Body of pancreas (tissue), 4 donors: ENCODE results near the gene WASF3. TPM values are rescaled to one million over a fixed set of nuclear protein-coding genes. Genes with fewer than 3 reads are reported as not detected.

Source experiments
- ATAC-seq: fragments of 150-250 bp; one replicate; pipeline ENCODE4 v1.9.1; 2016
- DNase-seq, 4 donors: peaks; one replicate each; pipeline ENCODE4 v3.0.0-alpha.2; 2019
- H3K27ac ChIP-seq, 4 donors: fragments of 200-600 bp; sonication (generic); 1 replicate in 3 of 4; 2 replicates in 1 of 4; pipeline versions ENCODE4 v1.5.1 to v1.6.1; 2016 to 2019; ENCODE audit warnings: mild to moderate bottlenecking in 1 of 4, mixed read lengths in 1 of 4, moderate library complexity in 1 of 4
- H3K27me3 ChIP-seq, 2 donors: fragments of 200-600 bp; sonication (generic); one replicate each; pipeline ENCODE4 v1.6.0; 2016; ENCODE audit warnings: mild to moderate bottlenecking in 1 of 2
- H3K36me3 ChIP-seq, 2 donors: fragments of 200-600 bp; sonication (generic); replicated peaks in 1 of 2; 2 replicates each; pipeline ENCODE4 v1.5.1; 2016; ENCODE audit warnings: low read depth in 2 of 2; ENCODE audit not compliant: insufficient read depth in 1 of 2
- H3K4me1 ChIP-seq: fragments of 200-600 bp; sonication (generic); one replicate; pipeline ENCODE4 v1.6.0; 2016
- H3K4me3 ChIP-seq, 2 donors: fragments of 200-600 bp; sonication (generic); 1 replicate in 1 of 2; 2 replicates in 1 of 2; pipeline ENCODE4 v1.5.1; 2016 to 2019
- H3K9me3 ChIP-seq, 3 donors: fragments of 200-600 bp; sonication (generic); 1 replicate in 2 of 3; 2 replicates in 1 of 3; pipeline ENCODE4 v1.5.1; 2016
- CTCF ChIP-seq, 7 experiments: fragments of 450-650 bp in 4 of 7; fragments of 200-600 bp in 3 of 7; sonication (generic) in 3 of 7; IDR thresholded peaks; one replicate each; pipeline ENCODE4 v1.5.1; 2016 to 2019; ENCODE audit warnings: antibody characterized with exemption in 7 of 7
- POLR2A ChIP-seq, 3 donors: fragments of 450-650 bp; IDR thresholded peaks; one replicate each; pipeline ENCODE4 v1.6.1; 2016; ENCODE audit warnings: antibody characterized with exemption in 3 of 3, mild to moderate bottlenecking in 2 of 3
- WGBS, 2 donors: methylation state at CpG; one replicate each; pipeline ENCODE4 v1.1.5; 2017; 5-methylcytosine and 5-hydroxymethylcytosine counted together
- intact Hi-C: fragments of 100-400 bp; cut with DNase I; formaldehyde crosslinking; loops from one replicate; pipeline ENCODE4 v1.15.1; 2023
- total RNA-seq, 2 donors: library from RNA; depleted of rRNA; stranded (reverse); fragments of >200 nt; gene quantifications; one replicate each; pipeline ENCODE4 v1.1.0, GENCODE V29; 2016

WASF3 gene
- total RNA-seq, 2 donors from 2014 or later = 6.0 to 13.2 TPM

- TF ChIP-seq POLR2A (IDR thresholded peaks at IDR 0.05) = no peak
- TF ChIP-seq CTCF (IDR thresholded peaks at IDR 0.05) = no peak
- WGBS, 2 donors = 67 to 94% methylated on average over 1 of the region's 1 CpG
Measured at GRCh38 chr13:26599403-26599802, 41.9 kb downstream of the WASF3 start.

DNA sequence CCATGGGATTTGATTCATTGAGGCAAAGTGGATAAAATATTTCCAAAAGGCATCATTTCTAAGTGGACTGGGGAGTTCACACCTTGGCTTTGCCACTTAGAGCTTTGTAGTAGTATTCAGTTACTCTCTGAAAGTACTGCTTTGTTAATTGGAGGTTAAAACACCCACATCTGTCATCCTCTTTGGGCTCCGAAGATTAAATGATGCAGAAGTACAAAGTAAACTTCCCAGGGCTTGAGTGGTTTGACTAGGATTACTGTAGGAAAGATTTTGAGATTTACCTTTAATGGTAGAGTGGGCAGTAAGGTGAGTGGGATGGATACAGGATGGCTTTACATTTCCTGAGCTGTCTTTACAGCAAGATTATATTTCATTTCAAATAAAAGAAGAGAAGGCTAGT is 42.4 kb downstream of the WASF3 start:
- intact Hi-C loops = no loop called here
- no peak for DNase-seq
- WGBS, 2 donors = 63 to 70% methylated on average over 1 of the region's 1 CpG

More at GRCh38 chr13:26599403-26599802, 41.9 kb downstream of the WASF3 start:
- ATAC-seq (no peak), DNase-seq (no peak)
- H3K27me3 ChIP-seq = no peaks in the 10 kb centered on the region
- peaks cover 0 to 6% (median 0%) of the 10 kb centered on the region in 3 donors for H3K9me3 ChIP-seq
- peaks cover 3% of the 10 kb centered on the region for H3K4me1 ChIP-seq
- no peaks in the 10 kb centered on the region for H3K36me3 ChIP-seq
- no peak overlapping the region for H3K27ac ChIP-seq
- H3K4me3 ChIP-seq = no peak overlapping the region
- intact Hi-C loops = no loop called here

GRCh38 chr13:26600343-26600742 is 42.9 kb downstream of the WASF3 start:
- WGBS, 2 donors = 89 to 95% methylated on average over 1 of the region's 1 CpG
- intact Hi-C loops = no loop called here
- no peak overlapping the region for H3K27ac ChIP-seq
- DNase-seq (peak in 1 of 4 donors; percentile 7), ATAC-seq (peak; percentile 15)
- peaks cover 10% of the 10 kb centered on the region for H3K4me1 ChIP-seq
- no peaks in the 10 kb centered on the region for H3K27me3 ChIP-seq
- H3K9me3 ChIP-seq = peaks cover 0 to 6% (median 0%) of the 10 kb centered on the region in 3 donors
- H3K4me3 ChIP-seq = no peak overlapping the region
- H3K36me3 ChIP-seq = no peaks in the 10 kb centered on the region
- TF ChIP-seq CTCF (IDR thresholded peaks at IDR 0.05) (no peak), POLR2A (IDR thresholded peaks at IDR 0.05) (no peak)

More for the DNA sequence above, 42.4 kb downstream of the WASF3 start:
- peaks cover 8% of the 10 kb centered on the region for H3K4me1 ChIP-seq
- no peaks in the 10 kb centered on the region for H3K36me3 ChIP-seq
- TF ChIP-seq CTCF (IDR thresholded peaks at IDR 0.05) (no peak), POLR2A (IDR thresholded peaks at IDR 0.05) (no peak)
- H3K9me3 ChIP-seq = peaks cover 0 to 6% (median 0%) of the 10 kb centered on the region in 3 donors
- no peak overlapping the region for H3K4me3 ChIP-seq
- no peak for ATAC-seq
- H3K27ac ChIP-seq = no peak overlapping the region
- no peaks in the 10 kb centered on the region for H3K27me3 ChIP-seq

- H3K4me1 ChIP-seq = peaks cover 10% of the 10 kb centered on the region
- DNase-seq (no peak), ATAC-seq (no peak)
- intact Hi-C loops = no loop called here
- WGBS, 2 donors = 58 to 61% methylated on average over 2 of the region's 2 CpGs
- TF ChIP-seq CTCF (IDR thresholded peaks at IDR 0.05) = no peak
- no peak for TF ChIP-seq POLR2A (IDR thresholded peaks at IDR 0.05)
- no peak overlapping the region for H3K27ac ChIP-seq
- no peaks in the 10 kb centered on the region for H3K9me3 ChIP-seq
- H3K27me3 ChIP-seq = no peaks in the 10 kb centered on the region
- no peaks in the 10 kb centered on the region for H3K36me3 ChIP-seq
- no peak overlapping the region for H3K4me3 ChIP-seq
Measured at GRCh38 chr13:26601669-26602068, 44.2 kb downstream of the WASF3 start.

- peaks cover 10% of the 10 kb centered on the region for H3K4me1 ChIP-seq
- intact Hi-C loops = no loop called here
- H3K9me3 ChIP-seq = no peaks in the 10 kb centered on the region
- ATAC-seq (no peak), DNase-seq (no peak)
- H3K36me3 ChIP-seq = no peaks in the 10 kb centered on the region
- TF ChIP-seq CTCF (IDR thresholded peaks at IDR 0.05) = no peak
- TF ChIP-seq POLR2A (IDR thresholded peaks at IDR 0.05) = no peak
- no peak overlapping the region for H3K27ac ChIP-seq
- H3K27me3 ChIP-seq = no peaks in the 10 kb centered on the region
- 86% methylated on average over 3 of the region's 3 CpGs for WGBS, 2 donors
- no peak overlapping the region for H3K4me3 ChIP-seq
Measured at GRCh38 chr13:26602783-26603182, 45.3 kb downstream of the WASF3 start.
